ENCODE results near the gene PPIF.

DNA sequence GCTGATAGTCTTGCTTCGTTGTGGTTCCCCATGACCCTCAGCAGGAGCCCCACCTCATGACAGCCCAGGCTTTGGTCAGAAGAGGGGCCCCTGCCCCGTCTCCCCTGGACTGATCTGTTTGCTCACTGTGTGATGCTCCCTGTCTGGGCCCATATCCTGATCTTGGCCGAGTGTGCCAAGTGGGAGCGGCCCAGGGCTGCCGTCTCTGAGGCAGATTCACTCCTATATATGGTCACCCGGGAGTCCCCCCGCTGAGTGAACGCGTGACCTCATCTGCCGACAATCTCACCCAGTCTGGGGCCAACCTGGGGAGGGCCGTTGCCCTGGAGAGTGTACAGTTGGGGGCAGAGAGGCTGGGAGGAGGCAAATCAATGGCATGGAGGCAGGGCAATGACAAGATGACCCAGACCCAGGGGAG is 34.5 kb downstream of the PPIF start:
- TF ChIP-seq, protein P1, sequence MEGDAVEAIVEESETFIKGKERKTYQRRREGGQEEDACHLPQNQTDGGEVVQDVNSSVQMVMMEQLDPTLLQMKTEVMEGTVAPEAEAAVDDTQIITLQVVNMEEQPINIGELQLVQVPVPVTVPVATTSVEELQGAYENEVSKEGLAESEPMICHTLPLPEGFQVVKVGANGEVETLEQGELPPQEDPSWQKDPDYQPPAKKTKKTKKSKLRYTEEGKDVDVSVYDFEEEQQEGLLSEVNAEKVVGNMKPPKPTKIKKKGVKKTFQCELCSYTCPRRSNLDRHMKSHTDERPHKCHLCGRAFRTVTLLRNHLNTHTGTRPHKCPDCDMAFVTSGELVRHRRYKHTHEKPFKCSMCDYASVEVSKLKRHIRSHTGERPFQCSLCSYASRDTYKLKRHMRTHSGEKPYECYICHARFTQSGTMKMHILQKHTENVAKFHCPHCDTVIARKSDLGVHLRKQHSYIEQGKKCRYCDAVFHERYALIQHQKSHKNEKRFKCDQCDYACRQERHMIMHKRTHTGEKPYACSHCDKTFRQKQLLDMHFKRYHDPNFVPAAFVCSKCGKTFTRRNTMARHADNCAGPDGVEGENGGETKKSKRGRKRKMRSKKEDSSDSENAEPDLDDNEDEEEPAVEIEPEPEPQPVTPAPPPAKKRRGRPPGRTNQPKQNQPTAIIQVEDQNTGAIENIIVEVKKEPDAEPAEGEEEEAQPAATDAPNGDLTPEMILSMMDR (IDR thresholded peaks at IDR 0.05; ENCODE audit: low read depth, low read length, poor library complexity, severe bottlenecking): no peak
- no peak for TF ChIP-seq EZH2phosphoT487 (IDR thresholded peaks at IDR 0.05; ENCODE audit: borderline replicate concordance, low read length)
